NCI-H146 (cell line): ENCODE results near the gene TRAM2.
A peak's percentile ranks its signal among the peaks of the same experiment; 100 is the strongest.

ENCODE experiments used
- DNase-seq: peaks from one replicate; lab custom pipeline; 2025; lab: John Stamatoyannopoulos, UW

Gene TRAM2

GRCh38 chr6:52570291-52570700 lies 6.6 kb downstream of the TRAM2 start:
- peak; percentile 33 for DNase-seq

- no peak for DNase-seq
Measured at GRCh38 chr6:52568320-52568719, 8.5 kb downstream of the TRAM2 start.

GRCh38 chr6:52566853-52567279 lies 10.0 kb downstream of the TRAM2 start:
- DNase-seq: no peak

- no peak for DNase-seq
Measured at GRCh38 chr6:52566201-52566600, 10.7 kb downstream of the TRAM2 start.

GRCh38 chr6:52564856-52565255 lies 12.0 kb downstream of the TRAM2 start:
- DNase-seq: no peak

- DNase-seq: no peak
Measured at GRCh38 chr6:52562911-52563310, 13.9 kb downstream of the TRAM2 start.

GRCh38 chr6:52560462-52560861 lies 16.4 kb downstream of the TRAM2 start:
- no peak for DNase-seq

GRCh38 chr6:52558266-52559000 lies 18.4 kb downstream of the TRAM2 start:
- DNase-seq: no peak

GRCh38 chr6:52557389-52558265 lies 19.2 kb downstream of the TRAM2 start:
- DNase-seq: no peak

- no peak for DNase-seq
Measured at GRCh38 chr6:52555518-52556233, 21.2 kb downstream of the TRAM2 start.

- DNase-seq: no peak
Measured at GRCh38 chr6:52554684-52555280, 22.1 kb downstream of the TRAM2 start.

GRCh38 chr6:52553719-52554118 lies 23.1 kb downstream of the TRAM2 start:
- DNase-seq: no peak

- DNase-seq: no peak
Measured at GRCh38 chr6:52553158-52553557, 23.7 kb downstream of the TRAM2 start.

GRCh38 chr6:52552278-52552643 lies 24.6 kb downstream of the TRAM2 start:
- peak; percentile 75 for DNase-seq

GRCh38 chr6:52551483-52552277 lies 25.2 kb downstream of the TRAM2 start:
- DNase-seq: peak; percentile 94

- DNase-seq: no peak
Measured at GRCh38 chr6:52550870-52551269, 26.0 kb downstream of the TRAM2 start.

- DNase-seq: peak; percentile 55
Measured at GRCh38 chr6:52550014-52550575, 26.8 kb downstream of the TRAM2 start.

GRCh38 chr6:52549428-52549827 lies 27.4 kb downstream of the TRAM2 start:
- DNase-seq: no peak

GRCh38 chr6:52548999-52549398 lies 27.9 kb downstream of the TRAM2 start:
- DNase-seq: no peak

GRCh38 chr6:52548353-52548713 lies 28.5 kb downstream of the TRAM2 start:
- no peak for DNase-seq
